GM12873 (cell line): ENCODE measurements around the gene HYOU1.

Experiments used
- CTCF ChIP-seq: IDR thresholded peaks from 2 replicates; pipeline ENCODE4 v1.5.1; 2012; ENCODE audit warnings: low read depth, mild to moderate bottlenecking, moderate library complexity, low read length, control low read depth; ENCODE audit not compliant: insufficient read depth; ENCODE audit errors: missing control alignments

The HYOU1 gene

DNA sequence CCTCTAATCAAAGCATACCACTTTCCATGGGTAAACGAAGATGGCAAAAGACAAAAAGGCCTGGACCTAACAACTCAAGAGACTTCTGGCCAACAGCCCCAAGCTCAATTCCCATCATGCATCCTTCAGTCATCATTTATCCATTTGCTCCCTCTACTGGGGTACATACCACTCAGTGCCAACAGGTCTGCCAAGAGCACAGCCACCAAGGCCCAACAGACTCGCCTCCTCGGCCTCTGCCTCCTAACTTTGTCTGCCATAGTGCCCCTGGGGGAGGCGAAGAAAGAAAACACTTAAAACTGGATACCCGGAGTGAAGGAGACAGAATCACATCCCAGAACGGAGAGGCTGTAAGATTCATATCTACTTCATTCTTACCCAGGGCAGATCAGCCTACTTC is 1.1 kb downstream of the HYOU1 start:
- peak; percentile 38 for TF ChIP-seq CTCF

- no peak for TF ChIP-seq CTCF
Measured at GRCh38 chr11:119054418-119054817, 2.6 kb downstream of the HYOU1 start.

- no peak for TF ChIP-seq CTCF
Measured at GRCh38 chr11:119052163-119052814, 4.7 kb downstream of the HYOU1 start.

DNA sequence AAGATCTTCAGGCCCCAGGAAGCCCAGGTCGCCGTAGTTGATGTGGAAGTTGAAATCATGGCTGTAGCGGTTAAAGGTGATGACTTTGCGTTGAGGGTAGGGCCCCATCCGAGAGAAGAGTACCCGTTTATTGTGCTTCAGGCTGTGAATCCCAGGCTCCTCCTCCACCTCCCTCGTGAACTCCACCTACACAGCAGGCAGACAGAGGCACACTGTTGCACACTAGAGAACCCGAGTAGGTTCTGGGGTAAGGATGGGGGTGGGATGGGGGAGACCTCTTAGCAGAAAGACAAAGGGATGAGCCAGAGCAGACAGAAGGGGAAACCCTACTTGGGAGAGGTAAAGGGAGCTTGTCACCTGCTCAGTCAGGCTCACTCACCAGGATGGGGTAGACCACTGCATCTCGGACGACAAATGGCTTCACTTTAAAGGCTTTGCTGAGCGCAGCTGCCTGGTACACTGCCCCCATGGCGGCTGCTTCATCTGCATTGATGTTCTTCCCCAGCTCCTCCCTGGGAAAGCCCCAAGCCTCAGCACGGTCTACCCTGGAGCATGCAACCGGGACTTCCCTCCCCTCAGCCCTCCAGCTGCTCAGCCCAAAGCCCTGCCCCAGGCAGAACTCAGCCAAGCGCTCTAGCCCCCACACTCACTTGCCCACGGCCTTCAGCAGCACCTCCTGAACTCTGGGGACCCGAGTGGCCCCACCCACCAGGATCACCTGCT is 5.4 kb downstream of the HYOU1 start:
- no peak for TF ChIP-seq CTCF

GRCh38 chr11:119049081-119049480 is 7.9 kb downstream of the HYOU1 start:
- no peak for TF ChIP-seq CTCF

DNA sequence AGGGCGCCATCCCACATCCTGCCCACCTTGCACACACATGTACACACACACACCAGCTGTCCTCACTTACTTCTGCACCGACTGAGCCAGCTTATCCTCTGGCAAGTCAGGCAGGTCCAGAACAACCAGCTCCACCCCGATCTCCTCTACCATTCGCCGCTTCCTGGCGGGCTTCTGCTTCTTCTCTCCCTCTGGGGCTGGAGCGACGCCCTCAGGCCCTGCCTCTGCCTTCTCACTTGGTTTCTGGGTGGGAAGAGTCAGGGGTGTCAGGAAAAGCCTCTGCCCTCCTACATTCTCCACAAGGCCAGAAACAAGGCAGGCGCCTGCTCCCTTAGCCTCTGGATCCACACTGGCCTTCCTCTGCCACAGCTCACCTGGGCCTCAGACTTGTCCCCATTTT is 8.4 kb downstream of the HYOU1 start:
- TF ChIP-seq CTCF, result no peak

- TF ChIP-seq CTCF, result no peak
Measured at GRCh38 chr11:119047205-119047604, 9.8 kb downstream of the HYOU1 start.
